ENCODE measurements around the gene TMEM250.
"Not testable (repeated sequence)": the region's sequence is repeated elsewhere in the genome, so short reads cannot be mapped to it uniquely, and the experiment has no call there.

Gene TMEM250

DNA sequence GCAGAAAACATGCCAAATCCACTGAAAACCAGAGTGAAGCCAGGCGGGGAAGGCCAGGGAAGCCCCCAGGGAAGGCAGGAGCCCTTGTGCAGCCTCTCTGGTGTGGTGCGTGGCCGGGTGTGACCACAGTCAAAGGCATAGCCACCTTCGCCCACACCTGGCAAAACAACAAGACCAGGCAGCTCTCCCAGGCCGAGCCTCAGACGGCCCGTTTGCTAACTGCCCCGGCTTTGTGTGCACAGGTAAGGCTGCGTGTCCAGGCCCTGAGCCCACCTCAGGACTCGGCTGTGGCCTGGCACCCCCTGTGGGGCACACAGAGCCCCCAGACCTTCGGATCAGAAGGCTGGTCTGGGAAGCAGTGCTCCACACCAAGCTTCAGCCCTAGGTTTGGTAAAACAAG is 6.1 kb downstream of the TMEM250 start:
- no peak for DNase-seq

DNA sequence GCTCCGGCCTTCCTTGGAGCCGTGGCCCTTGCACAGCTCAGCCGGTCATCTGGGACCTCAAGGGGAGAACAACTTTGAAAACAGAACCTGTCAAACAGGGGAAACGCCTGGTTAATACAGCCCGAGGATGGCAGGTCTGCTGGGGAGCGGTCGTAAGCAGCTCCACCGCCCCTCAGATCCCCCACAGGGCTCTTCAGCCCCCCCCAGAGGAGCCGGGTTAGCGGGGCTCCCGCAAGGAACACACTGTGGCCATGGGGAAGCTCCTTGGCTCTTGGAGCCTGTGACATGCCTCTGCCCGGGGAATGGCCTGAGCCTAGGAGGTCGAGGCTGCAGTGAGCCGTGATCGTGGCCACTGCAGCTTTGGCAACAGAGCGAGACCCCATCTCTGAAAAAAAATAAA is 6.8 kb downstream of the TMEM250 start:
- no peak for DNase-seq

DNA sequence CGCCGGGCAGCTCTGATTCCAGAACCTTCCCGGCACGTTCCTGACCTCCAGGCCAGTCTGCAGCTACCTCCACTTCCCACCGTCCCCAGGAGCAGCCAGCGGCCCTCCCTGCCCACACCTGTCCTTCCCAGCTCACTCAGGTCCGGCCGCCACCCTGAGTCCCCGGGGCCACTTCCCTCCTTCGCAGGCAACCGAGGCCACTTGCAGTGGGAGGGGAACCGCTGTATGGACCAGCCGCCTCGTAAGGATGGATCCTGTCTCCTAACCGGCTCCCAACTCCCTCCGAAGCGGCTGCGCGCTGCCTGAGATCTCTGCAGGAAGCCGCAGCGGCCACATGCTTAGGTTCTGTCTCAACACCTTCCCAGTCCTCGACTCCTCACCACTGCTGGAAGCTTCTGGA is 7.5 kb downstream of the TMEM250 start:
- DNase-seq: no peak

DNA sequence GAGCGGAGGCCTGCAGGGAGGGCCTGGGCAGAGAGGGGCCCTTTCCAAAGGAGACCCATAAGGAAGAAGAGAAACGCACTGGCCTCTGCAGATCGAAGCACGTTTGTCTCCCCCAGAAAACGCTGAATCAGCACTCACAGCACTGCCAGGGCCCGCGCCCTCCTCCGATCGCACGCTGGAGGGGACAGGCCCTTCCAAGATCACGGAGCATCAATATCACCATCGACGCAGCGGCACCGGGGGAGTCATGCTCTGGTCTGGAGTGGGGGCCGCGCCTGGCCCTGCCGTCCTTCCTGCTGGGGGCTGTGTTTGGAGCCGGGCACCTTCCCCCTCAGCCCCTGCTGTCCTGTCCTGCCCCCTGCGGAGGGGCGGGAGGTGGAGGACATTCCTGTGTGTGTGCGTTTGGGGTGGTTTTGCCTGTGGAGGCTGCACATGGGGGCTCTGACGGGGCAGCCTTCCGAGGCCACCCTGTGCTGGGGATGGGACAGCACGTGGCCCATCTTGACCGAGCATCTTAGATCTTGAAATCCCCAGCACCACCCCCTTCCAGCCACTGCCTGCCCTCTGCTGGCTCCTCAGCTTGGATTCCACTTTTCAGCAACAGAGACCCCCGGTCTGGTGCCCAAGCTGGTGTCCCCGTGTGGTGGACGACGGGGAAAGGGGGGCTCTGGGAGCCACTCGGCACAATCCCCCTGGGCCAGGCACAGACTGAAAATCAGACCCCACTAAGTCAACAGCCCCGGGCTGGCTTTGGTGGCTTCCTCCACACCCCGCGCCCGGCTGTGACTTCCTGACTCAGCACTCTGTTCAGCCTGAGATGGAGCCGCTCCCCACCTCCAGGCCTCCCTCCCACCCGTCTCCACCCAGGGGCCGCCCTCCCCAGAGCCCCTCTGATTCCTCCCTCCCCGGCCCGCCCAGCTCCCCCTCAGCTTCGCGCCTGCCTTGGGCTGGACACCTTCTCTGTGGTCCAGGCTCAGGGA is 8.3 kb downstream of the TMEM250 start:
- peak; percentile 55 for DNase-seq

DNA sequence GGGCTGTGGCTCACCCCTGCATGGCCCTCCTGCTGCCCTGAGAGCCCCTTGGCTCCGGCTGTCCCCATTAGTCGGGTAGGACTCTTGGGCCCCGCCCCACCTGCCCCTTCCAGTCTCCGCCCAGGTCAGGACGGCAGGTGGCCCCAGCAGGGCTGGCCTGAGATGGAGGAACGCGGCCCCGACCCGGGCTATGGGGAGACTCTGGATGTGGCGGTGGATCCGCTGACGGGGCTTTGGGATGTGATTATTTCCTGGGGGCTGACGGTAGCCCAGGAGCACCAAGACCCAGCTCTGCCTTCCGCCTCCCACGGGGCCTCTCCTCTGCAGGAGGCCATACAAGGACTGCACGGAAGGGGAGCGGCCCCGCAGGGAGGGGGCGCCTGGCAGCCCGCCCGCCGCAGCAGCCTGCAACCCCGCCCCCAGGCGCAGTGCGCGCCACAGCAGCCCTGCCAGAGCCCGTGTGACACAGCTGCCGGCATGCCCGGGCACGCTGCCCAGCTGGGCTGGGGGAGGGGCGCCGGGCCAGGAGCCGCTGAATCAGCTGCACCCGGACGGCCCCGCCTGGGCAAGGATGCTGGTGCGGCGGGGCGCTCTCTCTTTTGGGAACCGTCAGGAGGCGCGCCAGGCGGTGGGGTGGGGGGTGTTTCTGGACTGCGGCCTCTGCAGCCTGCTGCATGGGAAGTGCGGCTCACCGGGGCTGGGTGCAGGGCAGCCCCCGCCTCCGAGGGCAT is 9.2 kb downstream of the TMEM250 start:
- peak; percentile 84 for DNase-seq

DNA sequence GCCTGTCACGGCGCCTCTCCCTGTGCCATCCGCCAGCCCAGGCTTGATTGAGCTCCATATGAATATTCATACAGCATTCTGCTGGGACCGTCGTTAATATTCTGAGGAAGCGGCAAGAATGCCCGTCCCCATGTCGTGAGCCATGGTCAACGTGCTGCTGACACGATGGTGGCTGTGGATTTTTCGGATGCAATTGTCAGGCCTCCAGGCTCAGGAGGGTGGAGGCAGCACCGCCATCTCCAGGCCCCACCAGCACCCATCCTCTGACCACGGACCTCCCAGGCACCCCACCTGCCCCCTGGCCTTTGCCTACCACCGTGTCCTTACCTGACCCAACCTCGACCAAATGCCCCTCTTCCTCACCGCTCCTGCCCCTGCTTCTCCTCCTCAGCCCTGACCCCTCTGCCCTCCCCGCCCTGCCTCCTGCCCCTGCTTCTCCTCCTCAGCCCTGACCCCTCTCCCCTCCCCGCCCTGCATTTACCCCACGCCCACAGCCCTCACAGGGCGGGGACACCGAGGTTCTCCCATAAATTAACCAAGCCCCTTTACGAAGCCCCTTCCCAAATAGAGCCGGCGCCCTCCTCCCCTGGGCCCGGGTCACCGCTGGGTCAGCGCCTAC is 9.9 kb downstream of the TMEM250 start:
- no peak for DNase-seq

DNA sequence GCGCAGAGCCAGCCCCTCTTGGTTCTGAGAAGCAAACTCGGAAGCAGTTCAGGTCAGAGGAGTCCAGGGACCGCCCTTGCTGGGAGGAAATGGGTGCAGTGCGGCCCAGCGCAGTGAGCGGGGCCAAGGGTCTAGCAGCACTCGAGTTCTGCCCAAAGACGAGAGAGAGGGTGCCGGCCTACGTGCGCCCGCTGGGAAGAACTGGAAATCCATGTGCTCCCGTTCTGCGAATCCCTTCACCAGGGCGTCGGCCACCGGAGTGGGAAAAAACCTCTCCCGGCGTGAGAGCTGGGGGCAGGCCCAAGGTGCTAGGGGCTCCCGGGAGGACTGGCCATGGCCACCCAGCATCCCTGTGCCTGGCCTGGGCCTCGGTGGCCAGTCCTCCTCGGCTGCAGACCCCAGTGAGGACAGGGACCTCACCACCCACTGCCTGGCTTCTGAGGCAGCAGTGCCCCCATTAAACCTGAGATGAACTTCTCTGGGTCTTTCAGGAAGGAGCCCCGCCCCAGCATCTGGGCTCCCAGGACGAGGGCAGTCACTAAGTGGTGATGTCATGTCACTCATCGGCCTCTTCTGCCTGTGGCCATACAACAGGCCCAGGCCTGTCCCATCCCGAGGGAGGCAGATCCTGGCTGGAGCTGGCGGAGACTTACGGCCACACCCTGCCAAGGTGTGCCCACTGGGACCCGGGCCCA is 10.6 kb downstream of the TMEM250 start:
- DNase-seq: no peak

DNA sequence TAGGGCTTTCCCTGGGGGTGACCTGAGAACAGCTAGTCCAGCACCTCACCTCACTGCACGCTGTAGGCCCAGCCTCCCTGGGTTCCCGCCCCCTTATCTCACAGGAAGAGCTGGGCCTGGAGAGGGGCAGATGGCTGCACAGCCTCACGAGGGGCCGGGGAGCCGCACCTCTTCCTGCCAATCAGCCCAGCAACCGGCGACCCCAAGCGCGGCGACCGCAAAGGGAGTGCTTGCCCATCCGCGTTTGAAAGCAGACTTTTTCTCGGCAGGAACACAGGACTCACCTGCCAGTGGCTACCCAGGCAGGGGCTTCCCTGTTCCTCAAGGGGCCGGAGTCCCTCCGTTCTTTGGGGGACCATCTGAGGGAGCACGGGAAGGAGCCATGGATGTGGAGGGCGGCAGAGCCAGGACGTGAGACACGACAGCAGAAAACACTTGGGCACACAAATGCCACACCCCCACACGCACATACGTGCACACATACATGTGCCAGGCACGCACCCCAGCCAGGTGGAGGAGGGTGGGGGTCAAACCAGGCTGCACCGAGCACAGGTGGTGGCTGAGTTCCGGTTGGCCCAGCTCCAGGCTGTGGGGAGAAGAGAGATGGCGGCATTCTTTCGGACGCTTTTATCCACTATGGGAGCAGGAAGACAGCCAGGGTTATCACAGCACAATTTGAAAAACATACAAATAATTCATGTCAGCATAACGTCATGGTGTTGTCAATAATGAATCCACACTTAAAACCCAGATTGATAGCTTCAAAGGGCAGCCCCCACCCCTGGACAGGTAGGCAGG is 11.3 kb downstream of the TMEM250 start:
- no peak for DNase-seq

DNA sequence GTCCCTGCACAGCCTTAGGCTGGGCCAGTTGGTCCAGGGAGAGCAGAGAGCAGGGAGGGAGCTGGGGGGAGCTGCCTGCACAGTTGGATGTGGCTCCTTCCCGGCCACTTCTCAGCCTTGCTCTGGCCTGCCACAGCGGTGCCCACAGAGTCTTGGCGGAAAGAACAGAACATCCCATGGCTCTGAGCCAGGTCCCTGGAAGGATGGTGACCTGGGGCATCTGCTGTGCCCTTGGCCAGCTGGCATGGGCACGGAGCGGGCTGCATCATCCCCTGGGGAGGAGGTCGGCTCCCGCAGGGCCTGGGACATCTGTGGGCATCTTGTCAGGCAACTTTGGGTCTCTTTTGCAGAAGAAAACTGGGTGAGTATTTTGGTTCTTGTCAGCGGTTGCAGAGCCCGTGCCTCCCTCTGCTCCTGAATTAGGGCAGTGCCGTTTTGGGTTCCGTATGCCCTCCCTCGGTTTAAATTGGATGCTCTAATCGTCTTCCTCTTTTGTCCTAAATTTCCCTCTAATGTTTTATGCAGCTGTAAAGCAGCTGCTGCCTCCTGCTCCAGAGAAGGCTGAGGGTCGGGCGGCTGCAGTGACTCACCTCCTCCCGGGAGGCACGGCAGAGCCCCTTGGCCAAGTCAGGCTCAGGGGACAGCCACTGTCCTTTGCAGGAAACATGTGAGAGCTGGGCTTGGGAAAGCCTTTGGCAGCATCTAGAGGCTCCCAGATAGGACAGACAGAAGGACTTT is 13.1 kb downstream of the TMEM250 start:
- DNase-seq: no peak

DNA sequence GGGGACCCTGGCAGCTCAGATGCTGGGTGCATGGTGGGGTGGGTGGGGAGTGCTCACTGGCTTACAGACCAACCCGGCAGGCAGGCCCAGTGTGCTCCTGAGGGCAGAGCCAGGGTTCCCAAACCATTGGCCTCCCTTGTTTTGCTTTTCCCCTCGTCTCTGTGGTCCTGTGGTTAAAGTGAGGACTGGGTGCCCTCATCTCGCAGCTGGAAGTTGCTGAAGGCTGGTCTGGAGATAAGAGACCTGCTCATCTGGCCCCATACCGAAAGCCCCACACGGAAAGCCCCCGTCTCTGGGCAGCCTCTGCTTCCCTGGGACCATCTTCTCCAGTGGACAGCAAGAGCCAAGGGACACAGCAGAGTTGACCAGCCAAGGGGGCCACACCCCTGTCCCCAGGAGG is 13.8 kb downstream of the TMEM250 start:
- DNase-seq: no peak

DNA sequence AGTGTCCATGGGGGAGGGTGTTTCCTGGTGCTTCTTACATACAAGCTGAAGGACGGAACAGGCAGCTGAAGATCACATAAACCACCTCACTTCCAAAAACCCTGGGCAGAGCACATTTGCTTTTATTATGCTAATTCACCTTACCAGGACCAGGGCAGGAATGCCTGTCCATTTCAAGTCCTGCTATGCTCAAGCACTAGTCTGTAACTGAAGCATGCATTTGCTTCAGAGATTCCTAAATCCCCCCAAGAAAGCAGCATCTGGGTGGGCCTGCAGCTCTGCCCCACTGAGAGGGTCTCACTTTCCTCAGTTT is 14.2 kb downstream of the TMEM250 start:
- DNase-seq: no peak

DNA sequence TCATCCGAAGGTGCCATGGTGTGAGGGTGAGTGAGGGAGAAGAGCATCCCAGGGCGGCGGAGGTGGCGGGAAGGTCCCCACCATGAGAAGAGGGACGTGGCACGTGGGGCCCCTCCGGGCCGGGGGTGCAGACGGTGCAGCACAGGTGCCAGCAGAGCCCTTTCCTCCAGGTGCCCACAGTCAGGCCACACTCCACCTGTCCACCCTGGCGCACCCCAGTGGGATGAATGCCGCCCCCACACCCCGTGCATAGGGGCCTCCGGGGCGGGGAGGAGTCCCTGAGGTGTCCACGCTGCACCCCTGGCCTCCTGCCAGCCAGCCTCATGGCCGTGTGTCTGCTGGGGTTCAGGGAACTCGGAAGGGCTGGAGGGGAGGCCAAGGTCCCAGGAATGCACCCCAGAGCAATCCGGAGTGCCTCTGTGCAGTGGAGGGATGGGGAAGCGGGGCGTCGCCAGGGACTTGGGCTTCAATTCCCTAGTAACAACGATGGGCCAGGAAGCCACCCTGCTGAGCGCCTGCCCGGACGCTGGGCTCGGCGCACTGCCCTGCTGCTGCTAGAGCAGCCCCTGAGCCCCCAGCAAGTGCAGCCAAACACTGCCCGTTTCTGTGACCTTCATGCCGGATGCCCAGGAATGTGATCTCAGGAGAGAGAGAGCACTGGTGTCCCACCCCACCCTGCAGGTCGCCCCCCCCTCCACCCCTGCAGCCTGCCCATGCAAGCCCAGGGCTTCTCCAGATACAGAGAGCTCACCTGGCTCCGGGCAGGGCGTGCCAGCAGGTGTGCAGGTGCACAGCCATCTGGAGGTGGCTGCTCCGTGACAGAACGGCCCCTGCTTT is 14.8 kb downstream of the TMEM250 start:
- DNase-seq: no peak

DNA sequence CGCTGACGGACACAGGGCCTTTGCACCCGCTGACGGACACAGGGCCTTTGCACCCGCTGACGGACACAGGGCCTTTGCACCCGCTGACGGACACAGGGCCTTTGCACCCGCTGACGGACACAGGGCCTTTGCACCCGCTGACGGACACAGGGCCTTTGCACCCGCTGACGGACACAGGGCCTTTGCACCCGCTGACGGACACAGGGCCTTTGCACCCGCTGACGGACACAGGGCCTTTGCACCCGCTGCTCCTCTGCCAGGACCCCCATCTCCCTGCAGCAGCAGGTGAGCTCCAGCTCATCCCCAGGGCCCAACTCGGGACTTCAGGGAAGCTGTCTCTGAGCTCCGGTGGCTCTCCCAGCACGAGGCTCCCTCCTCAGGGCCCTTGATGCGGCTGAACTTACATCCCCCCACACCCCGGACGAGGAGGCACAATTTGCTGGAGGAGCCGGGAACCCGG is 17.0 kb downstream of the TMEM250 start:
- not testable (repeated sequence) for DNase-seq

DNA sequence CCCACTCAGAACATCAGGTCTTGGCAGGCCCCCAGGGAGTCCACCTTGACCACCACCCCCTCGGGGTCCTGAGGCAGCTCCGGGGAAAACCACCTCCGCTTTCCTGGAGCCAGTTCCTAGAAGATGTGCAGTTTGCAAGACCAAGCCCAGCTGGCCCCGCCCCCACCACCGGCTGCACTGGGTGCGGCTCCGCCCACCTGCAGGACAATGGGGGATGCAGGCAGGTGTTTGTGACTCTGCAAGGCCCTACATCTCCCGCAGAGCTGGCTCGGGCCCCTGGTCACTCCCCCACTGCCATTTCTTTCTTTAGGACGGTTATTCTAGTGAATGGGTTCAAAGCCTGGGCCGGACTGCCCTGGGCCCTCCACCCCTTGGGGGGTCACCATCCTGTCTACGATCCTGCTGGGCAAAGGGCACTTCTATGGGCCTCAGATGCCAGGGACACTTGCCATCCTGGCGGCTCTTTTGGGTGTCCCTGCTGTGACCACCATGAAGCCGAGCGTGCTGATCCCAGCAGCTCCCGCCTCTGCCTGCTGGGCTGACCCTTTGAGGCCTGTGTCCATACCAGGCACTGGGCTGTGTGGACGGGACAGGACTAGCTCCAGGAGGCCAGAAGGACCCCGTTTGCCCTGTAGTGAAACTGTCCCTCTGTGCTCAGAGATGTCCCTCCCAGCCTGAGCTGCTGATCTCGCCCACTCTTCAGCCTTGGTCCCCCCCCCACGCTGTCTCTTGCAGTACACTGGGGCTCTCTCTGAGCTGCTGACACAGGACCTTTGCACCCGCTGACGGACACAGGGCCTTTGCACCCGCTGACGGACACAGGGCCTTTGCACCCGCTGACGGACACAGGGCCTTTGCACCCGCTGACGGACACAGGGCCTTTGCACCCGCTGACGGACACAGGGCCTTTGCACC is 17.7 kb downstream of the TMEM250 start:
- DNase-seq: no peak

DNA sequence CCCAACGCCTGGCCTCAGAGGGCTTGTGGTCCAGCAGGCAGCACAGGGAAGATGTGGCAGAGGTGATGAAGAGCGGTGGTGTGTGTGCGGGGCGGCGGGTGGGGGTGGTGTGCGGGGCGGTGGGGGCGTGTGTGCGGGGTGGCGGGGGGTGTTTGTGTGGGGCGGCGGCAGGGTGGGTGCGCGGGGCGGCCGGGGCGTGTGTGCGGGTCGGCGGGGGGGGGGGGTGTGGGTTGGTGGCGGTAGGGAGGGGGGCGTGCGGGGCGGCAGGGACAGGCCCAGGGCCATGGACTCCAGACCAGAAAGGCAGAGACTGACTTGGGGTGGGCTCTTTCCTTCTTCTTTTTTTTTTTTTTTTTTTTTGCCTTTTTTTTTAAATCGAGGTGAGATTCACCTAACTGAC is 19.1 kb downstream of the TMEM250 start:
- no peak for DNase-seq

DNA sequence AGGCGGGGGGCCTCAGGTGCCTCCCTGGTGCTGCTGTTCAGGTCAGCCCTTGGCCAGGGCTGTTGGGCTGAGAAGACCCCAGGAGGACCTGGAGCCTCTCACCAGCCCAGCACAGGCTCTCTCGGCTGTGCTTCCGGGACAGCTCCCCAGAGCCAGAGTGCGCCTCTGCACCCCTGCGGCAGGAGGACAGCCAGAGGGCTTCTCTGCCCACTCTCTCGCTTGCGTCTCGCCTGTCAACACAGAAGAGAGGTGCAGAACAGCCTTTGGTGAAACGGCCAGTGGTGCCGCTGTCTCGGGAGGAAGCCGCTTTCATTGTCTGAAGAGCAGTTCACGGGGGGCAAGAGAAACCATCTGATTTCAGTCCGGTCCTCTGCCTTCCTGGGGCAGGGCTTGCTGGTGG is 19.8 kb downstream of the TMEM250 start:
- no peak for DNase-seq

DNA sequence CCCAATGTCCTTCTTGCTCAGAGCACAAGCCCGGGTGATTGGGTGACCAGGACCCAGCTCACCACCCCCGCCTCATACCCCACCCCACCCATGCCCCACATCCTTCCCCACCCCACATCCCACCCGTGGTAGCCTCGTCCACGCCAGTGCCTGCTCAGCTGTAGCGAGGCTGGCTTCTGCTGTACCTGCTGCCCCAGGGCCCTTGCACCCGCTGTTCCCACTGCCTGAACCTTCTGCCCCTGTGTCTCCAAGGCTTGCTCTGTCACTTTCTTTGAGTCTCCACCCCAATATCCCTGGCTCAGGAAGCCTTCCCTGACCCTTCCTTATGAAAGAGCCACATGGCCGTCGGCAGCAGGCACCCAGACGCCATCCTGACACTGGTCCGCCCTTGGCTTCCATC is 20.5 kb downstream of the TMEM250 start:
- no peak for DNase-seq

DNA sequence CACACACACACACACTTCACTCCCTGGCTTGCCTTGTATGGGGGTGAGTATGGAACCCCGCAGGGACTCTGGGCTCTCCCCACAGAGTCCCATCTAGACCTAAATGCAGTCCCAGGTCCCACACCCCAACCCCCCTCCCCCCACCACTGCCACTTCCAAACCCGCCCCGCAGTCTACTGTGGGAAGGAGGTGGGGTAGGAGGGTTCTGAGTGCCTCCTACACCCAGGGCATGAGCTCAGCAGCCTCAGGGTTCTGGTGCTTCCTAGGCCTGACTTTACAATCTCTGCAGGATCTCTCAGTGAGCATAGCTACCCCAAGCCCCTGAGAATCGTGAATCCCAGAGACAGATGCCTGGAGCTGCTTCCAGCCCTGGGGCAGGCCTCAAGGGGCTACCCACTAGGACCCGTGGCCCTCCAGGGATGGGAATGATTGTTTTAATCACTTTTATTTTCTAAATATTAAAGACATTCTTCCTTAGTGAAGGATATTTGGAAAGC is 22.1 kb downstream of the TMEM250 start:
- no peak for DNase-seq
